Nephron (organoid): ENCODE results near the gene CREB5.

Source experiments
- H3K27ac Mint-ChIP-seq, 3 experiments: 2 replicates each; pipeline ENCODE4 v1.8.0; 2020; ENCODE audit warnings: mixed read lengths in 3 of 3, mild to moderate bottlenecking in 2 of 3, moderate library complexity in 1 of 3
- H3K27me3 Mint-ChIP-seq: 2 replicates; pipeline ENCODE4 v1.8.0; 2021; ENCODE audit warnings: low read depth, mild to moderate bottlenecking, moderate library complexity, mixed read lengths
- H3K36me3 Mint-ChIP-seq: 2 replicates; pipeline ENCODE4 v1.8.0; 2020; ENCODE audit warnings: low read depth, mixed read lengths
- H3K4me1 Mint-ChIP-seq: 2 replicates; pipeline ENCODE4 v1.8.0; 2020; ENCODE audit warnings: mixed read lengths
- H3K4me3 Mint-ChIP-seq, 3 experiments: 2 replicates each; pipeline ENCODE4 v1.8.0; 2020; ENCODE audit warnings: mild to moderate bottlenecking in 3 of 3, mixed read lengths in 3 of 3, moderate library complexity in 2 of 3
- H3K9me3 Mint-ChIP-seq: 2 replicates; pipeline ENCODE4 v1.8.0; 2020; ENCODE audit warnings: mixed read lengths
- CTCF ChIP-seq, 3 experiments: fragments of 200-600 bp; sonication (generic); IDR thresholded peaks; one replicate each; pipeline ENCODE4 v1.5.0; 2021; ENCODE audit warnings: antibody characterized with exemption in 3 of 3; ENCODE audit not compliant: unreplicated experiment in 3 of 3

CREB5 gene

DNA sequence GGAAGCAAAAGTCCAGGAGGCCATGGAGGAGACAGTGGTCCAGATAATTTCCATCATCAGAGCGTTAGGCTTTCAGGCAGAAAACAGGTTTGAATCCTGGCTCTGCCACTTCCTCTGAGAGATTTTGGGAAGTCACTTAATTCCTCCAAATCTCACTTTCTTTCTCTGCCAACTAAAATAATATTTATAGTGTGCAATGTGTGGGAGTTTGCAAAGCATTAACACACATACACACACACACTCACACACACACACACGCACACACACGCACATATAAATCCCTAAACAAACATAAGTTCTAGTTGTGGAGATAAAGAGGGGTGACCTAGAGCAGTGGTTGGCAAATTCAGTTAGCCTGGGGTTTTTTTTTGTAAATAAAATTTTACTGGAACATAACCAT lies 461.0 kb downstream of the CREB5 start:
- H3K27ac Mint-ChIP-seq = peak overlapping the region in 2 of 3 experiments; percentile 35 to 50
- TF ChIP-seq CTCF (IDR thresholded peaks at IDR 0.05; ENCODE audit: unreplicated experiment in 3 of 3) = no peak

GRCh38 chr7:28874001-28874400 lies 461.7 kb downstream of the CREB5 start:
- H3K36me3 Mint-ChIP-seq = no peaks in the 10 kb centered on the region
- H3K4me1 Mint-ChIP-seq = peaks cover 47% of the 10 kb centered on the region
- no peak for TF ChIP-seq CTCF (IDR thresholded peaks at IDR 0.05; ENCODE audit: unreplicated experiment in 3 of 3)
- H3K9me3 Mint-ChIP-seq = peaks cover 2% of the 10 kb centered on the region
- H3K27me3 Mint-ChIP-seq = no peaks in the 10 kb centered on the region
- no peak overlapping the region for H3K4me3 Mint-ChIP-seq
- peak overlapping the region in 2 of 3 experiments; percentile 35 to 50 for H3K27ac Mint-ChIP-seq

More for the DNA sequence above, 461.0 kb downstream of the CREB5 start:
- Mint-ChIP-seq H3K4me1 (peaks cover 41% of the 10 kb centered on the region), H3K27me3 (no peaks in the 10 kb centered on the region), H3K4me3 (no peak overlapping the region), H3K9me3 (peaks cover 2% of the 10 kb centered on the region), H3K36me3 (no peaks in the 10 kb centered on the region)
